Naive thymus-derived CD4-positive, alpha-beta T cell (primary cell): ENCODE measurements around the gene IL6ST. TPM values are rescaled to one million over a fixed set of nuclear protein-coding genes. Genes with fewer than 3 reads are reported as not detected.

Experiments
- ATAC-seq: fragments of 150-1000 bp; cut with Tn5 transposase; 2 replicates; pipeline ENCODE4 v1.10.0; 2021; ENCODE audit warnings: mild to moderate bottlenecking, moderate library complexity
- CTCF ChIA-PET: fragments of 350-600 bp; sonication (Branson Sonifier 250); formaldehyde crosslinking; loops from one replicate; lab custom pipeline; 2021; ENCODE audit warnings: antibody characterized with exemption; lab: Charles Lee
- POLR2A ChIA-PET: fragments of 350-600 bp; sonication (Branson Sonifier 250); formaldehyde crosslinking; loops from one replicate; lab custom pipeline; 2021; ENCODE audit warnings: antibody characterized with exemption, inconsistent platforms; lab: Charles Lee
- DNase-seq, 9 donors: peaks; one replicate each; pipeline versions ENCODE4 v3.0.0 to v3.0.0-alpha.2; 2020 to 2022; ENCODE audit warnings: mixed read lengths in 1 of 9
- H3K27ac ChIP-seq: one replicate; pipeline ENCODE4 v1.7.0; 2013; ENCODE audit warnings: mild to moderate bottlenecking, low read depth, low read length, moderate library complexity
- H3K27me3 ChIP-seq, 2 donors: one replicate each; pipeline ENCODE4 v1.7.0; 2013; ENCODE audit warnings: low read length in 2 of 2, mild to moderate bottlenecking in 2 of 2, moderate library complexity in 2 of 2; ENCODE audit not compliant: control insufficient read depth in 2 of 2, insufficient read depth in 2 of 2
- H3K36me3 ChIP-seq, 3 experiments: 1 replicate in 2 of 3; 2 replicates in 1 of 3; pipeline ENCODE4 v1.7.0; 2013; ENCODE audit warnings: low read length in 3 of 3, mild to moderate bottlenecking in 3 of 3, moderate library complexity in 1 of 3; ENCODE audit not compliant: insufficient read depth in 3 of 3, control insufficient read depth in 2 of 3
- H3K4me1 ChIP-seq, 2 donors: one replicate each; pipeline ENCODE4 v1.7.0; 2013; ENCODE audit warnings: low read length in 2 of 2, mild to moderate bottlenecking in 2 of 2, moderate library complexity in 1 of 2; ENCODE audit not compliant: control insufficient read depth in 2 of 2, insufficient read depth in 2 of 2
- H3K4me3 ChIP-seq: 2 replicates; pipeline ENCODE4 v1.7.0; 2013; ENCODE audit warnings: mild to moderate bottlenecking, low read length
- H3K9me3 ChIP-seq, 3 experiments: 1 replicate in 2 of 3; 2 replicates in 1 of 3; pipeline ENCODE4 v1.7.0; 2013; ENCODE audit warnings: low read length in 3 of 3; ENCODE audit not compliant: control insufficient read depth in 2 of 3
- H3K27ac Mint-ChIP-seq, 9 donors: one replicate each; pipeline ENCODE4 v1.8.0; 2020 to 2022; ENCODE audit warnings: mixed read lengths in 9 of 9, mild to moderate bottlenecking in 8 of 9, moderate library complexity in 5 of 9, inconsistent platforms in 2 of 9
- H3K27me3 Mint-ChIP-seq, 5 donors: one replicate each; pipeline ENCODE4 v1.8.0; 2021 to 2022; ENCODE audit warnings: mixed read lengths in 5 of 5, mild to moderate bottlenecking in 1 of 5
- H3K36me3 Mint-ChIP-seq, 5 donors: one replicate each; pipeline ENCODE4 v1.8.0; 2020 to 2022; ENCODE audit warnings: mixed read lengths in 5 of 5, mild to moderate bottlenecking in 3 of 5, inconsistent platforms in 1 of 5
- H3K4me1 Mint-ChIP-seq, 7 donors: one replicate each; pipeline ENCODE4 v1.8.0; 2020 to 2022; ENCODE audit warnings: mixed read lengths in 7 of 7, mild to moderate bottlenecking in 3 of 7, inconsistent platforms in 1 of 7
- H3K4me3 Mint-ChIP-seq, 10 donors: one replicate each; pipeline ENCODE4 v1.8.0; 2020 to 2022; ENCODE audit warnings: mild to moderate bottlenecking in 10 of 10, mixed read lengths in 10 of 10, moderate library complexity in 6 of 10, inconsistent platforms in 2 of 10
- H3K9me3 Mint-ChIP-seq, 11 donors: one replicate each; pipeline ENCODE4 v1.8.0; 2020 to 2022; ENCODE audit warnings: mixed read lengths in 11 of 11, mild to moderate bottlenecking in 4 of 11, inconsistent platforms in 1 of 11, moderate library complexity in 1 of 11
- intact Hi-C, 2 donors: fragments of 100-400 bp; cut with micrococcal nuclease; formaldehyde crosslinking; loops; one replicate each; pipeline ENCODE4 v1.15.1; 2023
- polyA plus RNA-seq, 2 donors: library from polyadenylated mRNA; unstranded; fragments of 300-500 nt; fragmentation: Illumina TruSeq; gene quantifications; one replicate each; pipeline ENCODE4 v1.2.3, GENCODE V29; 2021
- total RNA-seq, 6 experiments: library from RNA in 5 of 6; stranded (reverse) in 5 of 6; gene quantifications; 1 replicate in 5 of 6; 2 replicates in 1 of 6; pipeline ENCODE4 v1.2.3 and lab custom pipeline; 2021 to 2026

Gene IL6ST
- total and polyA plus RNA-seq, 7 experiments from 2014 or later = 101 to 372 (median 225) TPM

DNA sequence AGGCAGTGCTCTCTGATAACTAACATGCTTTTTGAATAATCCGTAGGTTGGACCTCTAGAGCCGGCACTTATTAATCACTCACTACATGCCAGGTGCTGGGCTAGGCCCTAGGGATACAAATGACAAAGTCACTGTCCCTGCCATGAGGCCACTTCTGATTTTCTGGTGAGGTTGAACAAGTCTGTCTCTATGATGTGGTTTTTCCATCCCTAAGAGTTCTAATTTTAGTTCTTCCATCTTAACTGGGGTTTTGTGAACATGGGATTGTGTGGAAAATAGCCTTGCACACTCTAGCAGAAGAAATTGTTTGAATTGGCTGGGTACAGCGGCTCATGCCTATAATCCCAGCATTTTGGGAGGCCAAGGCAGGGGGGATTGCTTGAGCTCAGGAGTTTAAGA, 79.0 kb downstream of the IL6ST start:
- Mint-ChIP-seq H3K9me3 (peaks cover 0 to 1% (median 0%) of the 10 kb centered on the region in 11 donors), H3K4me3 (no peak overlapping the region), H3K27ac (no peak overlapping the region), H3K4me1 (peaks cover 6 to 30% (median 10%) of the 10 kb centered on the region in 7 donors), H3K27me3 (no peaks in the 10 kb centered on the region), H3K36me3 (peaks cover 0 to 4% (median 0%) of the 10 kb centered on the region in 5 donors)
- intact Hi-C loops = no loop called here
- no peak for DNase-seq
- Histone ChIP-seq H3K27me3 (no peaks in the 10 kb centered on the region), H3K4me1 (no peaks in the 10 kb centered on the region), H3K27ac (no peak overlapping the region), H3K9me3 (no peaks in the 10 kb centered on the region), H3K4me3 (no peak overlapping the region), H3K36me3 (no peaks in the 10 kb centered on the region)
- no peak for ATAC-seq
- ChIA-PET CTCF (no interaction called here), POLR2A (no interaction called here)

DNA sequence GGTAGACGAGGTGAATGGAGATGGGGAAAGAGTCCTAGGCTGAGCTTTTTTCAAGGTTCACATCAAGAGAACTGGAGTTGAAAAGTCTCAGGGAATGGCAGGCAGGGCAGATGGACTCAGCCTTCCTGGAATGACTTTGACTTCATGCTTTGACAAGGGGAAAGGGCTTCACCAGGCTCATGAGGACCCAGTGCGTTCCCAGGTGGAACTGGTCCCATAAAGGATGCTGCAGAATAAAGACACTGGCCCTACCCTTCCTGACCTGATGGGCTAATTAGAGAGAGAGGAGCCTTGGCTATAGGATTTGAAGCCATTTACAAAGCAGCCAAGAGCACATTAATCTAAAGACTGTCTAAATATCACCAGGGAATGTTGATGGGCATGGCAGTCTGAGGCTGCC, 79.8 kb downstream of the IL6ST start:
- Mint-ChIP-seq H3K36me3 (peaks cover 0 to 4% (median 0%) of the 10 kb centered on the region in 5 donors), H3K4me3 (no peak overlapping the region), H3K27ac (no peak overlapping the region), H3K4me1 (peaks cover 6 to 23% (median 9%) of the 10 kb centered on the region in 7 donors), H3K9me3 (peaks cover 0 to 1% (median 0%) of the 10 kb centered on the region in 11 donors), H3K27me3 (no peaks in the 10 kb centered on the region)
- POLR2A ChIA-PET = no interaction called here
- intact Hi-C loops = no loop called here
- H3K27ac ChIP-seq = no peak overlapping the region
- CTCF ChIA-PET = no interaction called here
- no peaks in the 10 kb centered on the region for H3K4me1 ChIP-seq
- H3K9me3 ChIP-seq = no peaks in the 10 kb centered on the region
- DNase-seq (no peak), ATAC-seq (no peak)
- H3K4me3 ChIP-seq = no peak overlapping the region
- no peaks in the 10 kb centered on the region for H3K36me3 ChIP-seq
- H3K27me3 ChIP-seq = no peaks in the 10 kb centered on the region

DNA sequence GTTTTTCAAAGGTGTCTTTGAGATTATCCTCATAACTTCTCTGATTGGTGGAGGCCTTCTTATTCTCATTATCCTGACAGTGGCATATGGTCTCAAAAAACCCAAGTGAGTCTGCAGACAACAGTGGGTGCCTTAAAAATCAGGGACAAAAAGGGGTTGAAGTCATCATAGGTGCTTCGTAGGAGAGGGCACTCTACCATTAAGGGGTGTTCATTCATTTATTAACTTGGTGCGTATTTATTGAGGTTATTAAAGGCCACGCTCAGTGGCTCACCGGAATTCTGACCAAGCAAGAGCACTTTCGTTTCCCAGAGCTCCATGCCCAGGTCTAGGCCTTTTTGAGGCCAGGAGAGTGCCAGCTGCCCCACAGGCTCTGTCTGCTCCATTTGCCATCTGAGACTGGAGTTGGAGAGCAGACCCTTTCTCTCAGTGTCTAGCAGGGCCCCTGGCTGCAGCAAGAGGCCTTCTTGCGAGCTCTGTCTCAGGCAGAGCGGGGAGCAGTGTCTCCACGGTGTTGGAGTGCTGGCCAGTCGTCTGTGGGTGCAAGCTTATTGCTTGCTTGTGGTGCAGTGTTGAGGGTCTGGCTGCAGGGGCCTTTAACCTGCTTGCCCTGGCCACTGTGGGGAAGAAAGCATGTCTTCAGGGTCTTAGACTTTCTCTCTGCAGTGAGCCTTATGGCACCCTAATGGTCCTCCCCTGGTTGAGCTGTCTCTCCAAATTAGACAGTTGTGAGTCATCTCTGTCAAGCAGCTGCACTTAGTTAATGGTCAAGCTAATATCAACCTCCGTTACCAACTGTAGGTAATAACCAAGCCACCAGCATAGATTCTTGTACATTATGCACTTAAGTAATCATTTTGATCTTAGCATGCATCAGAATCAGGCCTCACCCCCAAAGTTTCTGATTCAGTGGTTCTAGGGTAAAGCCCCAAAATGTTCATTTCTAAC, 81.0 kb downstream of the IL6ST start:
- no peaks in the 10 kb centered on the region for H3K27me3 Mint-ChIP-seq
- intact Hi-C loops = no loop called here
- no peak overlapping the region for H3K27ac Mint-ChIP-seq
- no peaks in the 10 kb centered on the region for H3K9me3 ChIP-seq
- no peaks in the 10 kb centered on the region for H3K36me3 ChIP-seq
- peaks cover 0 to 11% (median 0%) of the 10 kb centered on the region in 7 donors for H3K4me1 Mint-ChIP-seq
- H3K4me3 Mint-ChIP-seq = no peak overlapping the region
- peaks cover 0 to 2% (median 0%) of the 10 kb centered on the region in 11 donors for H3K9me3 Mint-ChIP-seq
- H3K36me3 Mint-ChIP-seq = peaks cover 0 to 2% (median 0%) of the 10 kb centered on the region in 5 donors
- CTCF ChIA-PET = no interaction called here
- no peak overlapping the region for H3K27ac ChIP-seq
- H3K4me1 ChIP-seq = no peaks in the 10 kb centered on the region
- POLR2A ChIA-PET = no interaction called here
- DNase-seq (no peak), ATAC-seq (no peak)
- H3K4me3 ChIP-seq = no peak overlapping the region
- no peaks in the 10 kb centered on the region for H3K27me3 ChIP-seq

DNA sequence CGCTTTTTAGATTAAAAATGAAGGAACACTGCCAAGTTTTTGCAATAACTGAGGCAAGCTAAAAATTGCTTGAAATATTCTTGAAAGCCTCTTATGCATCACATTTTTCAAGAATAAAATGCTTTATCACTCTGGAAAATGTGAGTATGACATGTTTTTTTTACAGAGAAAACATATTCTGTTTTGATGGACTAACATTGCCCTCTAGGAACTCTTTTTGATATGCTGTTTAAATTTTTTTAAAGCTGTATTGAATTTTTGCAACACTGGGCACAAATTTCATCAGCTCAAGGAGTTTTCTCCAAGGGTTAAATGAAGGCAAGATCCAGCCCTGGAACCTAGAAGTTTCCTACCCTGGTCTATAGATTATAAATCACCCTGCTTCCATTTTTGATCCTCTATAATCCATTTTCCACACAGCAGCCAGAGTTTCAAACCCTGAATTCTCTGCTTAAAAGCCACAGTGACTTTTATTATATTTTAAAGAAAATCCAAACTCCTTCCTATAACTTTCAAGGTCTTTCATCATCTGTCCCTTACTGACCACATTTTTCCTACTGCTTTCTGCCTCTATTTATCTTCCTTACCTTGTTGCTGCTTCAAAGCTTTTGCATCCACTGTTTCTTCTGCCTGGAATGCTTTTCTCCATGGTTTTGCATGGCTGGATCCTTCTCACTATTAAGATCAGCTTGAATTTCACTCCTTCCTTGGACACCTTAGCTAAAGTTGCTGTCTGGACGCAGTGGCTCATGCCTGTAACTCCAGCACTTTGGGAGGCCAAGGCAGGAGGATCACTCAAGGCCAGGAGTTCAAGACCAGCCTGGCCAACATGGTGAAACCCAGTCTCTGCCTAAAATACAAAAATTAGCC, 82.7 kb downstream of the IL6ST start:
- Histone ChIP-seq H3K4me3 (no peak overlapping the region), H3K4me1 (no peaks in the 10 kb centered on the region), H3K36me3 (no peaks in the 10 kb centered on the region), H3K9me3 (no peaks in the 10 kb centered on the region), H3K27me3 (no peaks in the 10 kb centered on the region), H3K27ac (no peak overlapping the region)
- peaks cover 0 to 2% (median 0%) of the 10 kb centered on the region in 11 donors for H3K9me3 Mint-ChIP-seq
- H3K36me3 Mint-ChIP-seq = peaks cover 0 to 4% (median 0%) of the 10 kb centered on the region in 5 donors
- no peaks in the 10 kb centered on the region for H3K4me1 Mint-ChIP-seq
- ChIA-PET CTCF (no interaction called here), POLR2A (interaction anchor here (0.6 kb wide), 1 partner anchor 944 kb away, joined by 3 read pairs; no protein-coding TSS in a partner anchor)
- H3K27me3 Mint-ChIP-seq = no peaks in the 10 kb centered on the region
- DNase-seq (no peak), ATAC-seq (no peak)
- no peak overlapping the region for H3K4me3 Mint-ChIP-seq
- intact Hi-C loops = no loop called here
- H3K27ac Mint-ChIP-seq = no peak overlapping the region

DNA sequence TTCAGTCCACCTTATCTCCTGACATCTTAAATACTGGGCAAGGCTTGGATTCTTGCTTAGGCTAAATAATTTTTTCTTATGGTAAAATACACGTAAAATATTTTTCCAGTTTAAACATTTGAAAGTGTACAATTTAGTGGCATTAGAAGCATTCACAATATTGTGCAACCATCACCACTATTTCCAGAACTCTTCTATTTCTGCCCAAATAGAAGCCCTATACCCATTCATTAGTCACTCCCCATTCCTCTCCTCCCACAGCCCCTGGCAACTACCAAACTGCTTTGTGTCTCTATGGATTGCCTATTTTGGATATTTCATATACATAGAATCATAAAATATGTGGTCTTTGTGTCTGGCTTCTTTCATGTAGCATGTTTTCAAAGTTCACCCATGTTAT, 86.0 kb downstream of the IL6ST start:
- intact Hi-C loops = no loop called here
- H3K36me3 Mint-ChIP-seq = peaks cover 0 to 5% (median 0%) of the 10 kb centered on the region in 5 donors
- H3K4me1 ChIP-seq = peaks cover 0 to 3% of the 10 kb centered on the region in 2 donors
- H3K27me3 Mint-ChIP-seq = peaks cover 0 to 3% (median 0%) of the 10 kb centered on the region in 5 donors
- ATAC-seq = no peak
- no peak overlapping the region for H3K4me3 Mint-ChIP-seq
- H3K4me1 Mint-ChIP-seq = peaks cover 0 to 24% (median 3%) of the 10 kb centered on the region in 7 donors
- H3K4me3 ChIP-seq = no peak overlapping the region
- DNase-seq = no peak
- H3K36me3 ChIP-seq = no peaks in the 10 kb centered on the region
- no peaks in the 10 kb centered on the region for H3K27me3 ChIP-seq
- ChIA-PET POLR2A (no interaction called here), CTCF (interaction anchor here (0.6 kb wide), 1 partner anchor 357 kb away, joined by 3 read pairs; no protein-coding TSS in a partner anchor)
- H3K27ac Mint-ChIP-seq = no peak overlapping the region
- H3K9me3 Mint-ChIP-seq = peaks cover 0 to 2% (median 0%) of the 10 kb centered on the region in 11 donors
- no peak overlapping the region for H3K27ac ChIP-seq
- no peaks in the 10 kb centered on the region for H3K9me3 ChIP-seq

DNA sequence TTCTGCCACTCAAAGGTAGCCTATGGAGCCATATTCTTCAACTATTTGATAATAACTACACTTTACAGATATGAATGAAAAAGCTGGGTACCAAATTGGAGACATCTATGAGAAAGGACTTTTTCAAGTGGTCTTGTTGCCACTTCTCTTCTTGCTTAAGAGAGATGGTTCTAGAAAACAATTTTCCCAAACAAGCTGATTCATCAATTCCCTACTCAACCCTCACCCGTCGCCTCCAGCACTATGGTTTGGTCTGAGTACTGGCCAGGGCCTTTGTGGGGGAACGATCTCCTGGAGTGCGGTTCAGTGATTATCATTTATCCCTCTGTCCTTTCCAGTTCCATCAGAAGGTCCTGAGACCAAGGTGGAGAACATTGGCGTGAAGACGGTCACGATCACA, 86.8 kb downstream of the IL6ST start:
- intact Hi-C loops = no loop called here
- Histone ChIP-seq H3K27ac (no peak overlapping the region), H3K9me3 (no peaks in the 10 kb centered on the region), H3K4me3 (no peak overlapping the region), H3K4me1 (peaks cover 6 to 7% of the 10 kb centered on the region in 2 donors), H3K36me3 (no peaks in the 10 kb centered on the region), H3K27me3 (no peaks in the 10 kb centered on the region)
- ChIA-PET POLR2A (no interaction called here), CTCF (no interaction called here)
- Mint-ChIP-seq H3K4me3 (no peak overlapping the region), H3K27me3 (peaks cover 0 to 3% (median 0%) of the 10 kb centered on the region in 5 donors), H3K9me3 (peaks cover 0 to 2% (median 0%) of the 10 kb centered on the region in 11 donors), H3K36me3 (peaks cover 0 to 5% (median 0%) of the 10 kb centered on the region in 5 donors), H3K27ac (no peak overlapping the region), H3K4me1 (peaks cover 8 to 33% (median 12%) of the 10 kb centered on the region in 7 donors)
- no peak for DNase-seq
- no peak for ATAC-seq
